ENCODE results near the gene PAPSS1. TPM values are rescaled to one million over a fixed set of nuclear protein-coding genes. Genes with fewer than 3 reads are reported as not detected.

PAPSS1 gene
- total and polyA plus RNA-seq, 2 of the 8 experiments (the other 6 are each of a cell fraction or from before 2014, with no cell fraction given) = 79.2 to 98.5 TPM

GRCh38 chr4:107683873-107684272 lies 36.2 kb downstream of the PAPSS1 start:
- POLR2A ChIA-PET (ENCODE audit: partially characterized antibody) = interaction anchor here (0.6 kb wide), 1 partner anchor 38 kb away, joined by 3 read pairs; no protein-coding TSS in a partner anchor
- TF ChIP-seq HDAC6 (IDR thresholded peaks at IDR 0.05; ENCODE audit: low read depth, low read length) = no peak
- TF ChIP-seq SP4 (IDR thresholded peaks at IDR 0.05; ENCODE audit: low read length) = no peak
- no peak for TF ChIP-seq RFX5 (IDR thresholded peaks at IDR 0.05; ENCODE audit: borderline replicate concordance, low read depth, low read length)
- no peak for TF ChIP-seq SP1 (IDR thresholded peaks at IDR 0.05; ENCODE audit: low read depth, low read length)
- TF ChIP-seq SUZ12 (IDR thresholded peaks at IDR 0.05; ENCODE audit: low read length) = no peak

More at GRCh38 chr4:107683873-107684272, 36.2 kb downstream of the PAPSS1 start:
- Histone ChIP-seq H3K36me3 (ENCODE audit: control insufficient read depth in 2 of 4, insufficient read depth in 4 of 4, low read length in 3 of 4) (peaks cover 0 to 14% (median 5%) of the 10 kb centered on the region in 4 experiments; a peak in 5 of 8 replicates), H2BK20ac (ENCODE audit: low read length) (no peak overlapping the region), H4K8ac (ENCODE audit: extremely low read depth, insufficient read depth, low read length) (no peak overlapping the region), H3K18ac (ENCODE audit: extremely low read depth, low read length) (no peak overlapping the region), H2BK12ac (ENCODE audit: low read depth, low read length) (no peak overlapping the region), H3K79me1 (ENCODE audit: low read depth, low read length) (no peaks in the 10 kb centered on the region), H3K23ac (ENCODE audit: insufficient read length) (no peak overlapping the region), H3K4me3 (ENCODE audit: extremely low read depth in 1 of 4, insufficient read depth in 2 of 4, low read depth in 3 of 4, low read length in 4 of 4) (no peak overlapping the region), H2BK5ac (ENCODE audit: low read depth, low read length) (no peak overlapping the region), H3K79me2 (ENCODE audit: control insufficient read depth in 1 of 2, insufficient read depth in 2 of 2, low read length in 2 of 2) (peaks cover 0 to 5% of the 10 kb centered on the region in 2 experiments; a peak in 2 of 4 replicates), H3K14ac (ENCODE audit: insufficient read length) (no peak overlapping the region), H3K27me3 (replicated peaks in 1 of 4; ENCODE audit: control insufficient read depth in 3 of 4, extremely low read depth in 1 of 4, insufficient read depth in 3 of 4, low read length in 3 of 4) (no peaks in the 10 kb centered on the region), H3K23me2 (ENCODE audit: low read depth, low read length) (no peaks in the 10 kb centered on the region; the same call in 1 of the 2 replicates), H2BK120ac (replicated peaks; ENCODE audit: low read depth, low read length) (no peak overlapping the region), H3K9me3 (ENCODE audit: insufficient read depth in 2 of 2, low read depth in 1 of 2, low read length in 1 of 2) (no peaks in the 10 kb centered on the region), H3K4me2 (ENCODE audit: insufficient read depth in 1 of 2, low read depth in 2 of 2, low read length in 2 of 2) (no peak overlapping the region), H4K91ac (replicated peaks; ENCODE audit: insufficient read length, low read length) (no peak overlapping the region), H2AK5ac (ENCODE audit: low read depth, low read length) (no peak overlapping the region), H4K5ac (ENCODE audit: insufficient read length, low read depth, low read length) (no peak overlapping the region), H3K56ac (replicated peaks; ENCODE audit: insufficient read length, low read depth, low read length) (no peak overlapping the region), H3K4ac (replicated peaks; ENCODE audit: insufficient read length, low read depth, low read length) (no peak overlapping the region), H4K20me1 (replicated peaks in 1 of 2; ENCODE audit: control insufficient read depth in 1 of 2, insufficient read depth in 2 of 2, low read length in 2 of 2) (peaks cover 0 to 4% of the 10 kb centered on the region in 2 experiments), H3K4me1 (replicated peaks in 1 of 4; ENCODE audit: control insufficient read depth in 3 of 4, insufficient read depth in 4 of 4, low read length in 3 of 4) (peaks cover 0 to 5% (median under 1%) of the 10 kb centered on the region in 4 experiments; a peak in 3 of 7 replicates), H3K27ac (ENCODE audit: low read depth, low read length) (no peak overlapping the region), H2BK15ac (ENCODE audit: low read length) (no peak overlapping the region), H3K9ac (replicated peaks in 1 of 4; ENCODE audit: extremely low read depth in 1 of 4, low read depth in 3 of 4, low read length in 3 of 4) (no peak overlapping the region), H2AFZ (ENCODE audit: low read length) (no peak overlapping the region)
- DNase-seq (ENCODE audit: low read depth in 1 of 2, low spot score in 2 of 2) = no peak
- no peak for FAIRE-seq
- CTCF ChIA-PET (ENCODE audit: partially characterized antibody) = no interaction called here

All from H1 (cell line).